NCI-H748 (cell line): ENCODE results near the gene TAF11L2.
"Not testable (repeated sequence)": the region's sequence is repeated elsewhere in the genome, so short reads cannot be mapped to it uniquely, and the experiment has no call there.

Experiments
- DNase-seq: peaks from one replicate; lab custom pipeline; 2025; ENCODE audit not compliant: unreplicated experiment; lab: John Stamatoyannopoulos, UW

The TAF11L2 gene

GRCh38 chr5:17524935-17525334 is 26.9 kb downstream of the TAF11L2 start, which contains the start of gene TAF11L5:
Gene TAF11L5 (plus strand): TSS chr5:17525235.
- not testable (repeated sequence) for DNase-seq

GRCh38 chr5:17526504-17526903 is 28.5 kb downstream of the TAF11L2 start:
- DNase-seq: not testable (repeated sequence)

- not testable (repeated sequence) for DNase-seq
These were observed 30.3 kb downstream of the TAF11L2 start, which contains the start of gene TAF11L6 for GRCh38 chr5:17528369-17528768. Gene TAF11L6 (plus strand): TSS chr5:17528669.
